IMR-90 (cell line): Measurements from ENCODE around the gene ZCWPW1. TPM values are rescaled to one million over a fixed set of nuclear protein-coding genes. Genes with fewer than 3 reads are reported as not detected.

ENCODE experiments used
- ATAC-seq: fragments of 200-7000 bp; cut with Tn5 transposase; 2 replicates; pipeline ENCODE4 v1.9.1; 2020; ENCODE audit warnings: low read depth, mild to moderate bottlenecking, moderate library complexity
- BruUV-seq: library from RNA; stranded (reverse); fragments of 400-500 nt; replicated peaks from 2 replicates; lab custom pipeline; 2021; lab: Mats Ljungman, UMichigan
- CTCF ChIA-PET: fragments of 300-600 bp; formaldehyde crosslinking; extraction: SDS; loops from one replicate; lab custom pipeline; 2021; ENCODE audit warnings: antibody characterized with exemption; lab: Yijun Ruan, JAX
- POLR2A ChIA-PET: fragments of 300-600 bp; sonication (Branson Sonifier 250); formaldehyde crosslinking; loops from one replicate; lab custom pipeline; 2022; ENCODE audit warnings: antibody characterized with exemption; ENCODE audit not compliant: unreplicated experiment; lab: Charles Lee
- DNase-seq: peaks from one replicate; pipeline ENCODE4 v3.0.0; 2013
- H2AFZ ChIP-seq: replicated peaks from 2 replicates; pipeline ENCODE3; 2013; ENCODE audit warnings: low read length, mild to moderate bottlenecking; ENCODE audit not compliant: poor library complexity
- H2AK5ac ChIP-seq: 2 replicates; pipeline ENCODE4 v1.6.1; 2013; ENCODE audit warnings: low read depth, low read length, inconsistent platforms
- H2AK9ac ChIP-seq: replicated peaks from 2 replicates; pipeline ENCODE3; 2013; ENCODE audit warnings: mild to moderate bottlenecking, low read depth, low read length, moderate library complexity; ENCODE audit not compliant: poor library complexity
- H2BK120ac ChIP-seq: 2 replicates; pipeline ENCODE4 v1.6.1; 2013; ENCODE audit warnings: low read depth, low read length, inconsistent platforms
- H2BK15ac ChIP-seq: 3 replicates; pipeline ENCODE4 v1.6.1; 2013; ENCODE audit warnings: low read depth, low read length, inconsistent platforms
- H2BK20ac ChIP-seq: 2 replicates; pipeline ENCODE4 v1.6.1; 2013; ENCODE audit warnings: low read depth, mild to moderate bottlenecking, inconsistent platforms, low read length, moderate library complexity
- H2BK5ac ChIP-seq: 2 replicates; pipeline ENCODE4 v1.6.1; 2013; ENCODE audit warnings: mild to moderate bottlenecking, low read depth, low read length, inconsistent platforms; ENCODE audit not compliant: poor library complexity, severe bottlenecking
- H3K14ac ChIP-seq: replicated peaks from 2 replicates; pipeline ENCODE4 v1.6.1; 2013; ENCODE audit warnings: low read depth, low read length, inconsistent platforms
- H3K18ac ChIP-seq: 2 replicates; pipeline ENCODE4 v1.6.1; 2013; ENCODE audit warnings: low read depth, low read length, control low read depth
- H3K23ac ChIP-seq: 2 replicates; pipeline ENCODE4 v1.6.1; 2013; ENCODE audit warnings: low read depth, low read length, inconsistent platforms
- H3K27ac ChIP-seq: 2 replicates; pipeline ENCODE4 v1.5.1; 2013; ENCODE audit warnings: mild to moderate bottlenecking, control low read depth, low read length; ENCODE audit not compliant: insufficient read depth
- H3K27me3 ChIP-seq: 2 replicates; pipeline ENCODE4 v1.6.1; 2013; ENCODE audit warnings: low read length; ENCODE audit not compliant: control insufficient read depth, insufficient read depth
- H3K36me3 ChIP-seq: 2 replicates; pipeline ENCODE4 v1.6.1; 2013; ENCODE audit warnings: low read length, mixed read lengths; ENCODE audit not compliant: control insufficient read depth, insufficient read depth
- H3K4ac ChIP-seq: 2 replicates; pipeline ENCODE4 v1.6.1; 2013; ENCODE audit warnings: low read depth, low read length, inconsistent platforms
- H3K4me1 ChIP-seq: 2 replicates; pipeline ENCODE4 v1.6.1; 2013; ENCODE audit warnings: low read length, mixed read lengths; ENCODE audit not compliant: control insufficient read depth, insufficient read depth
- H3K4me2 ChIP-seq: 2 replicates; pipeline ENCODE4 v1.6.1; 2013; ENCODE audit warnings: low read depth, mild to moderate bottlenecking, control low read depth, low read length, moderate library complexity
- H3K4me3 ChIP-seq: 2 replicates; pipeline ENCODE4 v1.5.1; 2013; ENCODE audit warnings: low read depth, mild to moderate bottlenecking, control low read depth, low read length, moderate library complexity; ENCODE audit not compliant: insufficient read depth
- H3K56ac ChIP-seq: 2 replicates; pipeline ENCODE4 v1.6.1; 2013; ENCODE audit warnings: low read length, inconsistent platforms; ENCODE audit not compliant: insufficient read depth; ENCODE audit errors: extremely low read depth
- H3K79me1 ChIP-seq, 2 experiments: 2 replicates each; pipeline ENCODE4 v1.6.1; 2013; ENCODE audit warnings: low read length in 2 of 2, inconsistent platforms in 1 of 2, low read depth in 1 of 2
- H3K9ac ChIP-seq: 2 replicates; pipeline ENCODE4 v1.6.1; 2013; ENCODE audit warnings: low read depth, low read length, control low read depth
- H3K9me1 ChIP-seq: 2 replicates; pipeline ENCODE4 v1.6.1; 2013; ENCODE audit warnings: low read length, inconsistent platforms; ENCODE audit not compliant: insufficient read depth
- H3K9me3 ChIP-seq: 2 replicates; pipeline ENCODE4 v1.6.1; 2013; ENCODE audit warnings: low read length; ENCODE audit not compliant: control insufficient read depth, insufficient read depth
- H4K20me1 ChIP-seq: 2 replicates; pipeline ENCODE4 v1.6.1; 2013; ENCODE audit warnings: low read length, inconsistent platforms; ENCODE audit not compliant: insufficient read depth
- H4K5ac ChIP-seq: 2 replicates; pipeline ENCODE4 v1.6.1; 2013; ENCODE audit warnings: mild to moderate bottlenecking, low read depth, low read length, control low read depth
- H4K8ac ChIP-seq, 2 experiments: 2 replicates each; pipeline ENCODE4 v1.6.1; 2013; ENCODE audit warnings: low read depth in 2 of 2, low read length in 2 of 2, control low read depth in 1 of 2, inconsistent platforms in 1 of 2
- H4K91ac ChIP-seq: 2 replicates; pipeline ENCODE4 v1.6.1; 2013; ENCODE audit warnings: low read depth, low read length, inconsistent platforms; ENCODE audit not compliant: insufficient read depth
- BHLHE40 ChIP-seq: fragments of 150-350 bp; IDR thresholded peaks from 2 replicates; pipeline ENCODE4 v1.6.1; 2016; ENCODE audit warnings: mild to moderate bottlenecking, low read depth, low read length
- CEBPB ChIP-seq: IDR thresholded peaks from 2 replicates; pipeline ENCODE4 v1.6.1; 2012; ENCODE audit warnings: low read depth, low read length, improper control_type of control experiment
- CHD1 ChIP-seq: IDR thresholded peaks from 2 replicates; pipeline ENCODE4 v1.6.1; 2012; ENCODE audit warnings: low read depth, low read length, improper control_type of control experiment
- CTCF ChIP-seq: conservative IDR thresholded peaks from 2 replicates; pipeline ENCODE4 v1.5.1; 2012; ENCODE audit warnings: mild to moderate bottlenecking, low read depth, low read length, improper control_type of control experiment
- ELK1 ChIP-seq: fragments of 150-350 bp; IDR thresholded peaks from 2 replicates; pipeline ENCODE4 v1.6.1; 2016; ENCODE audit warnings: low read depth, mild to moderate bottlenecking, low read length, moderate library complexity, borderline replicate concordance
- FOS ChIP-seq: fragments of 150-350 bp; IDR thresholded peaks from 2 replicates; pipeline ENCODE4 v1.6.1; 2016; ENCODE audit warnings: low read depth, low read length
- MAFK ChIP-seq: IDR thresholded peaks from 2 replicates; pipeline ENCODE4 v1.6.1; 2012; ENCODE audit warnings: low read depth, low read length, improper control_type of control experiment
- MAZ ChIP-seq: IDR thresholded peaks from 2 replicates; pipeline ENCODE4 v1.6.1; 2012; ENCODE audit warnings: low read depth, mild to moderate bottlenecking, low read length, improper control_type of control experiment, moderate library complexity, borderline replicate concordance
- MXI1 ChIP-seq: IDR thresholded peaks from 2 replicates; pipeline ENCODE4 v1.6.1; 2012; ENCODE audit warnings: low read depth, mild to moderate bottlenecking, low read length, moderate library complexity, borderline replicate concordance
- NFE2L2 ChIP-seq: fragments of 150-350 bp; IDR thresholded peaks from 2 replicates; pipeline ENCODE4 v1.6.1; 2016; ENCODE audit warnings: low read depth, mild to moderate bottlenecking, low read length
- POLR2A ChIP-seq: IDR thresholded peaks from 2 replicates; pipeline ENCODE4 v1.6.1; 2012; ENCODE audit warnings: mild to moderate bottlenecking, low read depth, low read length
- RAD21 ChIP-seq: IDR thresholded peaks from 2 replicates; pipeline ENCODE4 v1.6.1; 2012; ENCODE audit warnings: low read length, improper control_type of control experiment
- RCOR1 ChIP-seq: IDR thresholded peaks from 2 replicates; pipeline ENCODE4 v1.6.1; 2012; ENCODE audit warnings: mild to moderate bottlenecking, low read length, improper control_type of control experiment; ENCODE audit not compliant: insufficient replicate concordance
- RFX5 ChIP-seq: IDR thresholded peaks from 2 replicates; pipeline ENCODE4 v1.8.0; 2012; ENCODE audit warnings: low read depth, mild to moderate bottlenecking, low read length, moderate library complexity
- SMC3 ChIP-seq: fragments of 150-350 bp; IDR thresholded peaks from 2 replicates; pipeline ENCODE4 v1.6.1; 2016; ENCODE audit warnings: low read depth, mild to moderate bottlenecking, antibody characterized with exemption, low read length, moderate library complexity
- USF2 ChIP-seq: fragments of 150-350 bp; IDR thresholded peaks from 2 replicates; pipeline ENCODE4 v1.6.1; 2017; ENCODE audit warnings: mild to moderate bottlenecking, antibody characterized with exemption, low read length, low read depth
- WGBS, 2 experiments: methylation state at CpG; one replicate each; pipeline versions ENCODE4 v1.1.5 to v1.1.7; 2013; ENCODE audit warnings: missing lambda C conversion rate in 2 of 2; ENCODE audit not compliant: insufficient read length in 1 of 2; ENCODE audit errors: extremely low coverage in 2 of 2; 5-methylcytosine and 5-hydroxymethylcytosine counted together
- dilution Hi-C: fragments of 300-500 bp; cut with HindIII; formaldehyde crosslinking; loops from one replicate; pipeline ENCODE4 v1.14.3; 2018; ENCODE audit warnings: low sequenced_read_pairs; ENCODE audit not compliant: unreplicated experiment
- in situ Hi-C: fragments of 300-500 bp; cut with MboI; formaldehyde crosslinking; loops from 3 replicates; pipeline ENCODE4 v1.14.3; 2019; ENCODE audit warnings: low sequenced_read_pairs, inconsistent platforms, mixed read lengths
- intact Hi-C: fragments of 100-400 bp; cut with micrococcal nuclease; formaldehyde crosslinking; loops from 2 replicates; pipeline ENCODE4 v1.10.0; 2022
- polyA plus RNA-seq, 3 experiments: library from polyadenylated mRNA; depleted of rRNA; stranded (reverse); fragments of >200 nt; gene quantifications; 2 replicates each; pipeline ENCODE4 v1.2.3, GENCODE V29; 2012; ENCODE audit warnings: low replicate concordance in 1 of 3
- total RNA-seq: library from RNA; depleted of rRNA; stranded (reverse); fragments of >200 nt; gene quantifications from 2 replicates; pipeline ENCODE4 v1.2.3, GENCODE V29; 2012

The ZCWPW1 gene
- total and polyA plus RNA-seq, 2 of the 4 experiments (the other 2 are of a cell fraction): 0.72 to 1.3 TPM

- Histone ChIP-seq H3K56ac (no peak overlapping the region), H4K8ac (no peak overlapping the region), H3K23ac (no peak overlapping the region), H3K4me3 (no peak overlapping the region), H4K5ac (no peak overlapping the region), H3K27ac (no peak overlapping the region), H3K9me3 (no peaks in the 10 kb centered on the region), H2AK9ac (no peak overlapping the region), H2BK20ac (no peak overlapping the region), H3K9ac (no peak overlapping the region), H2BK15ac (no peak overlapping the region), H3K4ac (no peak overlapping the region), H3K14ac (no peak overlapping the region), H2BK5ac (no peak overlapping the region), H3K27me3 (peaks cover 34% of the 10 kb centered on the region), H2AK5ac (no peak overlapping the region), H3K4me1 (no peaks in the 10 kb centered on the region; the same call in 1 of the 2 replicates), H3K18ac (no peak overlapping the region), H4K20me1 (no peaks in the 10 kb centered on the region), H3K36me3 (no peaks in the 10 kb centered on the region), H3K9me1 (no peaks in the 10 kb centered on the region), H2AFZ (no peak overlapping the region), H3K79me1 (no peaks in the 10 kb centered on the region), H2BK120ac (no peak overlapping the region), H4K91ac (no peak overlapping the region), H3K4me2 (no peak overlapping the region)
- 100% methylated on average over 1 of the region's 6 CpGs; no CpG with 5 or more reads in 1 of the 2 experiments for WGBS, 2 experiments
- dilution Hi-C loops: no loop called here
- intact Hi-C loops: no loop called here
- BruUV-seq: no TSS peak
- ATAC-seq (no peak), DNase-seq (no peak)
- CTCF ChIA-PET: no interaction called here
- no peak for TF ChIP-seq POLR2A
- no peak for TF ChIP-seq ELK1
- no peak for TF ChIP-seq MAZ
- no peak for TF ChIP-seq BHLHE40
- no peak for TF ChIP-seq RCOR1
- TF ChIP-seq CHD1: no peak
- no peak for TF ChIP-seq RAD21
- no peak for TF ChIP-seq MXI1
- TF ChIP-seq SMC3: no peak
- no peak for TF ChIP-seq CEBPB
- no peak for TF ChIP-seq MAFK
- no peak for TF ChIP-seq USF2
- TF ChIP-seq RFX5: no peak
- TF ChIP-seq FOS: no peak
- TF ChIP-seq CTCF: no peak
- no peak for TF ChIP-seq NFE2L2
- POLR2A ChIA-PET: no interaction called here
- in situ Hi-C loops: no loop called here
Measured at GRCh38 chr7:100411101-100411500, 17.4 kb downstream of the ZCWPW1 start.
